HCT116 (cell line): ENCODE measurements around the gene GCAT. TPM values are rescaled to one million over a fixed set of nuclear protein-coding genes. Genes with fewer than 3 reads are reported as not detected.

ENCODE experiments used
- ATAC-seq: fragments of 200-7000 bp; cut with Tn5 transposase; 2 replicates; pipeline ENCODE4 v1.9.1; 2020; ENCODE audit warnings: mild to moderate bottlenecking, moderate library complexity
- BruUV-seq: library from RNA; stranded (reverse); fragments of 400-500 nt; replicated peaks from 2 replicates; lab custom pipeline; 2021; lab: Mats Ljungman, UMichigan
- CTCF ChIA-PET: fragments of 300-600 bp; sonication (Branson Sonifier 250); formaldehyde crosslinking; loops from one replicate; lab custom pipeline; 2021; ENCODE audit warnings: antibody characterized with exemption; lab: Charles Lee
- POLR2A ChIA-PET: fragments of 300-600, 350-600 bp; sonication (Branson Sonifier 250); formaldehyde crosslinking; loops from one replicate; lab custom pipeline; 2021; ENCODE audit warnings: antibody characterized with exemption; lab: Charles Lee
- RAD21 ChIA-PET, 2 experiments: fragments of 300-600 bp; sonication (Branson Sonifier 250); formaldehyde crosslinking; loops; one replicate each; lab custom pipeline; 2023; ENCODE audit warnings: low total read pairs in 2 of 2; ENCODE audit not compliant: uncharacterized antibody in 2 of 2, unreplicated experiment in 2 of 2, low non-redundant PET in 1 of 2; lab: Charles Lee
- DNase-seq: peaks from one replicate; pipeline ENCODE4 v3.0.0-alpha.2; 2010; ENCODE audit warnings: low read depth, low spot score
- H2AFZ ChIP-seq: fragments of 200-600 bp; shearing (Covaris generic), sonication (generic); 2 replicates; pipeline ENCODE4 v1.6.1; 2017; ENCODE audit warnings: low read depth, mixed run types, mixed read lengths, antibody characterized with exemption, low read length; ENCODE audit not compliant: poor library complexity, severe bottlenecking
- H3K27ac ChIP-seq: 2 replicates; pipeline ENCODE4 v1.5.1; 2012; ENCODE audit warnings: low read depth, low read length
- H3K27me3 ChIP-seq: fragments of 200-600 bp; sonication (generic); 2 replicates; pipeline ENCODE4 v1.6.1; 2016; ENCODE audit warnings: mixed run types, low read length, mixed read lengths; ENCODE audit not compliant: insufficient read depth
- H3K36me3 ChIP-seq, 2 experiments: fragments of 200-500 bp in 1 of 2; fragments of 200-600 bp in 1 of 2; sonication (Bioruptor generic) in 1 of 2; sonication (generic) in 1 of 2; 2 replicates each; pipeline versions ENCODE4 v1.5.1 to v1.6.1; 2014 to 2016; ENCODE audit warnings: low read length in 2 of 2, inconsistent platforms in 1 of 2, mixed read lengths in 1 of 2, mixed run types in 1 of 2; ENCODE audit not compliant: insufficient read depth in 2 of 2, control insufficient read depth in 1 of 2
- H3K4me1 ChIP-seq, 2 experiments: fragments of 200-600 bp in 1 of 2; sonication (generic) in 1 of 2; 2 replicates each; pipeline versions ENCODE4 v1.5.1 to v1.6.1; 2012 to 2017; ENCODE audit warnings: low read length in 2 of 2, inconsistent platforms in 1 of 2, mild to moderate bottlenecking in 1 of 2, mixed read lengths in 1 of 2, mixed run types in 1 of 2, moderate library complexity in 1 of 2; ENCODE audit not compliant: insufficient read depth in 2 of 2, control insufficient read depth in 1 of 2
- H3K4me2 ChIP-seq: fragments of 200-600 bp; sonication (generic); 2 replicates; pipeline ENCODE4 v1.6.1; 2017; ENCODE audit warnings: mixed run types, low read length, mixed read lengths
- H3K4me3 ChIP-seq, 2 experiments: fragments of 200-600 bp in 1 of 2; sonication (generic) in 1 of 2; replicated peaks in 1 of 2; 2 replicates each; pipeline ENCODE4 v1.5.1; 2011 to 2016; ENCODE audit warnings: low read length in 2 of 2, control low read depth in 1 of 2, low read depth in 1 of 2, mild to moderate bottlenecking in 1 of 2, mixed read lengths in 1 of 2, mixed run types in 1 of 2
- H3K79me2 ChIP-seq: fragments of 200-600 bp; sonication (generic); 2 replicates; pipeline ENCODE4 v1.6.1; 2017; ENCODE audit warnings: mild to moderate bottlenecking, mixed run types, low read length, moderate library complexity, mixed read lengths; ENCODE audit not compliant: insufficient read depth
- H3K9ac ChIP-seq: fragments of 200-600 bp; sonication (generic); 2 replicates; pipeline ENCODE4 v1.6.1; 2016; ENCODE audit warnings: low read length, mixed read lengths
- H3K9me2 ChIP-seq: fragments of 200-600 bp; sonication (generic), shearing (Covaris generic); 2 replicates; pipeline ENCODE4 v1.6.1; 2017; ENCODE audit warnings: mixed run types, mild to moderate bottlenecking, moderate library complexity; ENCODE audit not compliant: insufficient read depth
- H3K9me3 ChIP-seq, 2 experiments: fragments of 200-500 bp in 1 of 2; fragments of 200-600 bp in 1 of 2; sonication (Bioruptor generic) in 1 of 2; sonication (generic) in 1 of 2; 2 replicates each; pipeline ENCODE4 v1.6.1; 2014 to 2017; ENCODE audit warnings: low read length in 2 of 2, mixed read lengths in 2 of 2, inconsistent platforms in 1 of 2, low read depth in 1 of 2, mild to moderate bottlenecking in 1 of 2, mixed run types in 1 of 2, moderate library complexity in 1 of 2; ENCODE audit not compliant: control insufficient read depth in 1 of 2, insufficient read depth in 1 of 2
- H4K20me1 ChIP-seq: fragments of 200-600 bp; sonication (generic), shearing (Covaris generic); 2 replicates; pipeline ENCODE4 v1.6.1; 2017; ENCODE audit warnings: mixed run types, mild to moderate bottlenecking, moderate library complexity; ENCODE audit not compliant: insufficient read depth
- CBX3 ChIP-seq: IDR thresholded peaks from 2 replicates; pipeline ENCODE4 v1.6.1; 2012; ENCODE audit warnings: low read depth
- EGR1 ChIP-seq: IDR thresholded peaks from 2 replicates; pipeline ENCODE4 v1.6.1; 2012; ENCODE audit warnings: low read depth
- EZH2 ChIP-seq: fragments of 200-600 bp; sonication (generic); IDR thresholded peaks from 2 replicates; pipeline ENCODE4 v1.6.1; 2017; ENCODE audit warnings: antibody characterized with exemption, mixed run types
- MAX ChIP-seq: IDR thresholded peaks from 2 replicates; pipeline ENCODE4 v1.6.1; 2012
- SP1 ChIP-seq: IDR thresholded peaks from 2 replicates; pipeline ENCODE4 v1.6.1; 2012; ENCODE audit warnings: low read depth
- ZFX ChIP-seq: fragments of 450-650 bp; IDR thresholded peaks from 2 replicates; pipeline ENCODE4 v1.6.1; 2017
- intact Hi-C: fragments of 100-400 bp; cut with micrococcal nuclease; formaldehyde crosslinking; loops from 2 replicates; pipeline ENCODE4 v1.10.0; 2022
- total RNA-seq: library from RNA; stranded (reverse); gene quantifications from one replicate; pipeline ENCODE4 v1.2.1, GENCODE V29; 2021; ENCODE audit not compliant: unreplicated experiment

Gene GCAT
- total RNA-seq, 1 experiment from 2014 or later, result 88.7 TPM

GRCh38 chr22:37824674-37825641 is 17.2 kb downstream of the GCAT start:
- Histone ChIP-seq H3K9me3 (no peaks in the 10 kb centered on the region), H2AFZ (no peak overlapping the region), H4K20me1 (no peaks in the 10 kb centered on the region), H3K36me3 (no peaks in the 10 kb centered on the region), H3K27ac (no peak overlapping the region), H3K4me2 (no peak overlapping the region), H3K9me2 (no peaks in the 10 kb centered on the region), H3K27me3 (no peaks in the 10 kb centered on the region), H3K4me3 (no peak overlapping the region), H3K4me1 (peaks cover 0 to 7% of the 10 kb centered on the region in 2 experiments; a peak in 1 of 4 replicates), H3K9ac (no peak overlapping the region), H3K79me2 (no peaks in the 10 kb centered on the region)
- ChIA-PET CTCF (interaction anchor here (0.7 kb wide), 1 partner anchor 39 kb away, joined by 3 read pairs; no protein-coding TSS in a partner anchor), RAD21 (no interaction called here), POLR2A (interaction anchor here (1.1 kb wide), 1 partner anchor 18 kb away, joined by 3 read pairs; the partner anchor contains the start of gene GCAT)
- intact Hi-C loops, result no loop called here
- ATAC-seq, result no peak
- BruUV-seq, result no TSS peak
- no peak for DNase-seq
- TF ChIP-seq ZFX (no peak), EZH2 (no peak), SP1 (no peak)
- TF ChIP-seq, all 23 proteins: peak for 0

- Histone ChIP-seq H3K36me3 (peaks cover 0 to 12% of the 10 kb centered on the region in 2 experiments; a peak in 2 of 4 replicates), H3K27me3 (no peaks in the 10 kb centered on the region), H2AFZ (no peak overlapping the region), H3K79me2 (no peaks in the 10 kb centered on the region), H3K9me3 (no peaks in the 10 kb centered on the region), H3K9ac (no peak overlapping the region), H3K4me2 (no peak overlapping the region), H3K4me3 (no peak overlapping the region), H3K9me2 (no peaks in the 10 kb centered on the region), H3K27ac (no peak overlapping the region), H3K4me1 (peaks cover 0 to 7% of the 10 kb centered on the region in 2 experiments; a peak in 1 of 4 replicates), H4K20me1 (no peaks in the 10 kb centered on the region)
- DNase-seq, result no peak
- TF ChIP-seq MAX (no peak), CBX3 (no peak), ZFX (no peak), EGR1 (no peak)
- no peak for ATAC-seq
- intact Hi-C loops, result no loop called here
- BruUV-seq, result no TSS peak
- CTCF ChIA-PET, result no interaction called here
- POLR2A ChIA-PET, result interaction anchor here (0.6 kb wide), 1 partner anchor 19 kb away, joined by 3 read pairs; the partner anchor contains the start of gene GCAT
- RAD21 ChIA-PET, result no interaction called here
Measured at GRCh38 chr22:37827056-37827455, 19.3 kb downstream of the GCAT start.
